NOMO-1 treated with DMSO at 0.1 percent for 48 hours (cell line): ENCODE data around the gene MANF.
"Not testable (repeated sequence)": the region's sequence is repeated elsewhere in the genome, so short reads cannot be mapped to it uniquely, and the experiment has no call there.

Experiments
- DNase-seq: peaks from one replicate; lab custom pipeline; 2025; ENCODE audit not compliant: unreplicated experiment; lab: John Stamatoyannopoulos, UW

MANF gene

DNA sequence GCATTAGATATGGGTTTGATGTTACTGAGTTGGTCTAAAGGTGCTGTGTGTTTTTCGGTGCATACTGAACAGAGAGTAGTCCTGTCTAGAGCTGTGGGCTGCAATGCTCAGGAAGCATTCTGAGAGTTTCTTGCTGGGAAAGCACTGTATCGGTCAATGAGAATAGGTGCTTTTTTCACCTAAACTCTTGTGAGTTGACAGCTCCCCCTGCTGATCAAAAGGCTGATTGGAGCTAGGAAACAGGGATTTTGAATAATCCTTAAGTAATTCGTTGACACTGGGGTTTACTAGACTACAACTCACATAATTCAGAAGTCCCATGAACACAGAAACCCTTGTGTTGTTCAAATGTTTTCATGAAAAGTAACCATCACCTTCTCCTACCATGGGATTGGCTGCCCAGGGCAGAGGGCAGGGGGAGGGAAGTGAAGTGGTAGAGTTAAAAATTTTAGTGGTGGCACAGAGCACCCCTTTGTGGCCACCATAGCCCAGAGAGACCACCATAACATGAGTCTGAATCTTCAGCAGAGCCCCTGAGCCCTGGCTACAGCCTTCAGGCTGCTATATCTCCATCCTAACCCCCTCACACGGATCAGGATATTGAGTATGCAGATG is 13.0 kb upstream of the MANF start:
- peak; percentile 47 for DNase-seq

DNA sequence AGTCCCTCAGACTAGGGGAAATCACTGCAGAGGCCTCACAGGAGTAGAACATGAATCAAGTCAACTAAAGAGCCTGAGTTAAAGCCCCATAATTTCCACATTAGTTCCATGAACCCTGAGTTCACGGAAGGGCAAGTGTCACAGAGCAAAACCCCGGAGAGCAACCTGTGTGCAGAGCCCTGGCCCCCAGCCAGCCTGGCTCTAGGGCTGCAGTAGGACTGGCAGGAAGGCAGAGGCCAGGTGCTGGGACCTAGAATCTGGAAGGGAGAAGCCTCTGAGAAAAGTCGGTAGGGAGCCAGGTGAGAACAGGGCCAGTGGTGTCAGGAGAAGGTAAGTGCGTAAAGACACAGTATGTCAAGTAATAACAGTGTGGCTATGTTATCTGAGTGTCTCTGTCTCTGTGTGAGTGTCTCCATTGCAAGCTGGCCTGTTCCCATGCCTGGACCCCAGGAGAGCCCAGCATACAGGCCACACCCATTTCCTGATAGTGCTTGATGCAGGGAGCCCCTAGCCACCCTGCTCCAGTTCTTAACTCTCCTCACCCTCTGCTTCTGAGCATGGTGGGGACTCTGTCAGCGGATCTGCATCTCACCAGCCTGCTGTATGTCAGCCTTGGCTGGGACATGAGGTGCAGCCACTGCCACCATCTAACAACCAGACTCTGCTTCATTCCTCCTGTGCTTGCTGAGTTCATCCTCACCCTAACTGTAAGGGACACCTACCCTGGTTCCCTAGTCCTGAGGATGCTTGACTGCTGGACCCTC is 11.3 kb upstream of the MANF start:
- DNase-seq, result no peak

DNA sequence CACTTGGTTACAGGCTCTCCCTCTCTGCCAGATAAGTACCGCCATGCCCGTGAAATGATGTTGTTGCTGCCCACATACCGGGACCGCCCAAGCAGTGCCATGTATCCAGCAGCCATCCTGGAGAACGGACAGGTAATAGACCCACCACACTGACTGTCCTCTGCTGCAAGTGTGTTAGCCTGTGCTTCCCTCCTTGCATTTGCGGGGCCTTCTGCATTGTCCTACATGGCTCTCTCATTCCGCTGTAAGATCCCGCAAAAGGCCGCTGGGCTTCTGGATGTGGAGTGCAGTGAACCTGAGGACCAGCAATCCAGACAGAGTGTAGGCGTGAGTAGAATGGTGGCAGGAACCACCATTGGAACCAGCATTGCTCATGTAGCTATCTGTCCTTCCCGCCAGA is 10.6 kb upstream of the MANF start:
- DNase-seq, result no peak

DNA sequence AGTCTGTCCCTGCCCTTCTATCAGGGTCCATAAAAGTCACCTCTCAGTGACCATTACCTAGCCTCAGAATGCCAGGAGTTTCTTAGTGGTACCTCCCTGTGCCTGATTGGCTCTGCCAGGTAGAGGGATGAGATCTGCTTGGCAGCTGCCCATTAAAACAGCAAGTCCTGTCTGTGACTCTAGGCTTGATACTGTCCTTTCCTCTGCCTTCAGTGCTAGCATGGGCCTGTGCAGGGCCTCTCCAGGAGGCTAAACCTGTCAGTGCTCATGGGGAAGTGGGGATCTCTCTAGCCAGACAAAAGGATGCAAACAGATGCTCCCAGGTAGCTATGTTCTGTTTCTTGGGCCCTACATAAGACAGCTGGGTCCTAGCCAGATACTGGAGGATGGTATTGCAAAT is 10.0 kb upstream of the MANF start:
- no peak for DNase-seq

DNA sequence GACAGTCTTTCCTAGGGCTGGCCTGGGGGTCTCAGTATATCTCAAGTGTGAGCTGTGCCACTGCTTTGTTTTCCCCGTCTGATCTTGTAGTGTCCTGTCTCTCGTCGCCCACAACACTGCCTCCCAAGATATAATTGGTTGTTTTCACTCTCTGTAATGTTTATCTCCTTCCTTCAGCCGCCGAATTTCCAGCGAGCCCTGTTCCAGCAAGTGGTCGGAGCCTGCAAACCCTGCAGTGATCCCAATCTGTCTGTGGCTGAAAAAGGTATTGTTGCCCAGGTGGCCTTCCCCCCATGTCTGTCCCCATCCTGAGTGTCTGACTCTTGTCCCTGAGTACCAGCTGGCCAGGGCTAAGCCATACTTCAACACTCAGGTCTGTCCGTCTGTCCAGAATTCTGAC is 9.5 kb upstream of the MANF start:
- no peak for DNase-seq

DNA sequence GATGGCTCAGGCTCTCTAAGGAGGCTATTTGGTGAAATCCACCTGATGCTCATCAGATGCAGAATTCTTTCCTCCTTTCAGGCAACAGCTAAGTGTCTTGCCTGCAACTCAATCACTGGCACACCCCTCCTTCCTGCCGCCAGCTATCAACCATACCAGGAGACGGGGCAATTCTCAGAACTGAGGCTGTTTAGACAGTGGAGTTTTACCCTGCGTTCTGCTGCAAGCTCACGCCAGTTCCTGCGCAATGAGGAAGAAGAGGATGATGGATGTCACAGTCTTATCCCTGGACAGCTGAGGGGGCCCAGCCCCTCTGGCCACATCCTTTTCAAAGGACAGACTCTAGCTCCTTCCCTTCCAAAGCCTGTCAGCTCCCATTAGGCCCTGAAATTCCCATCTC is 7.0 kb upstream of the MANF start:
- DNase-seq, result no peak

DNA sequence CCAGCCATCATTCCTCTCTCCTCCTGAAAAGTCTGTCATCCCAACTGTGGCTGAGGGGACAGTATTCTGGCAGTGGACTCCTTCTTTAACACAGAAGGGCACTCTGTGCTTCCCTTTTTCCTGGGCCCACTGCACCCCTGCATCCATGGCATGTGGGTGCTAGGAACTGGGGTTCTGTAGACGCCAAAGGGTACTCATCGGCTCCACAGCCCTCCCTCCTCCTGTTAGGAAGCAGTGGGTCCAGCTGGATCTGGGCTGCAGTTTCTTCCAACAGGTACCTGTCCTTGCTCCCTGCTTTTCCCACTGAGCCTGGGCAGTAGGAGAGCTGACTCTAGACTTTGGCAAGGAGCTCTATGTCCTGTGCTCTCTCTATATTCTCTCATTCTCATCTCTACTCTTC is 6.4 kb upstream of the MANF start:
- DNase-seq, result no peak

DNA sequence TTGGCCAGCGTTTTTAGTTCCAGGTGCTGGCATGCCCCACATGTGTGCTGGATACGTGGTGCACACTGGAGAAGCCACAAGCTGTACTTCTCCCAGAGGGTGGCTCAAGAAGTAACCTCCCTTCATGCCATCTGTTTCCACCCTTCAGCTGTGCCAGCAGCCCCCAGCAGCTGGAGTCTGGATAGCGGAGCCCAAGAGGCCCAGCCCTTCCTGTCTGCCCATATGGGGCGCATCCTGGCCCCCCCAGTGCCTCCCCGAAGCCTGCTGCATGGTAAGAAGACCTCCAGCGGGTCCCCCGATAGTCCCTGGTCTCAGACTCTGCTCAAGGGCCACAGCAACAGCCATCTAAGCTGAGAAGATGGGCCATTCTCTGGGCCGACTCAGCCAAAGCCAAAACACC is 5.8 kb upstream of the MANF start:
- DNase-seq, result no peak

DNA sequence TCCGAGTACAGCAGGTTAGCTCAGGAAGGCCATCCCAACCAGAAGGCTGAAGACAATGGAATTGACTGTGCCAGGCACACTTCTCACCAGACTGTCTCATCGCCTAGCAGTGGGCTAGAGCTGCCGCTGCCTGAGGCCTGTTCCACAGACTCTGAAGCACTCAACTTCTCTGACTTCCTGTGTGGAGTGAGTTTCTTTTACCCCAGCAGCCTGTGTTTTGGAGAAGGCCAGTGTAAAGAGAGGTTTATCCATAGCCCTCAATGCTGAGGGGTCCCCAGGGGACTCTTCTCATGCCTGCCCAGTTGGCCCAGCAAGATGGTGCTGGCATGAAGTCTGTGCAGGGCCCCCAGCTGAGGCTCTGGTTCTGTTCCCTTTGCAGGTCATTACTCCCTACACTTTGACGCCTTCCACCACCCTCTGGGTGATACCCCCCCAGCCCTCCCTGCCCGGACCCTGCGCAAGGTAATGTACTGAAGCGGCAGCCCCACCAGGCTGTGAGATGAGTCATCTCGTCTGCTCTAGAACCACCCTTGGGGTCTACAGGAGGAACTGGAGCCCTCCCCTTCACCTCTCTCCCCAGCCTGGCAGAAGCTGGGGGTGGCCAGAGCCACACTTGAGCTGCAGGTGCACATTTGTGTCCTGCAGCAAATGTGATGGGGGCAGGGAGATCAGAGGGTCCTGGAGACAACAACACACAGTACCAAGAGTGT is 5.2 kb upstream of the MANF start:
- DNase-seq, result no peak

DNA sequence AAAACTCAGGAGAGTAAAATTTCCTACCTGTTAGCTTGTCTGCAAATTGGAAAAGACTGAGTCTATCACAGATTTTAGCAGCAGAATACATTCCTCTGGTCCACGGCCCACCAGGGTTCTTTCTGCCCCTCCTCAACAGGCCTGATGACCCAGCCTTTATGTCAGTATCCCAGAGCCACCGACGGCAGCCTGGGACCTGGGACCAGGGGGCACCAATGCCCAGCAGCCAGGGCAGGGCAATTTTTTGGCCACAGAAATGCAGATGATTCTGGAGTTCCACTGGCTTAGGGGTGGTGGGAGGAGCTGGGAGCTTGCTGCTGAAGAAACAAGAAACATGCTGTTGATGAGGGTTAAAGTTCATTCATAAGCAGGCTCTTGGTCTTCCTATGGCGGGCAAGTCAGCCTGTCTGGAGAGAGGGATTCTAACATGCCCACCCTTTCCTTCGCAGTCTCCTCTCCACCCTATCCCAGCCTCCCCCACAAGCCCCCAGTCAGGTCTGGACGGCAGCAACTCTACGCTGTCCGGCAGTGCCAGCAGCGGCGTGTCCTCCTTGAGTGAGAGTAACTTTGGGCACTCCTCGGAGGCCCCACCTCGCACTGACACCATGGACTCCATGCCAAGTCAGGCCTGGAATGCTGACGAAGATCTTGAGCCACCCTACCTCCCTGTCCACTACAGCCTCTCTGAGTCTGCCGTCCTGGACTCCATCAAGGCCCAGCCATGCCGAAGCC is 4.3 kb upstream of the MANF start:
- DNase-seq, result no peak

DNA sequence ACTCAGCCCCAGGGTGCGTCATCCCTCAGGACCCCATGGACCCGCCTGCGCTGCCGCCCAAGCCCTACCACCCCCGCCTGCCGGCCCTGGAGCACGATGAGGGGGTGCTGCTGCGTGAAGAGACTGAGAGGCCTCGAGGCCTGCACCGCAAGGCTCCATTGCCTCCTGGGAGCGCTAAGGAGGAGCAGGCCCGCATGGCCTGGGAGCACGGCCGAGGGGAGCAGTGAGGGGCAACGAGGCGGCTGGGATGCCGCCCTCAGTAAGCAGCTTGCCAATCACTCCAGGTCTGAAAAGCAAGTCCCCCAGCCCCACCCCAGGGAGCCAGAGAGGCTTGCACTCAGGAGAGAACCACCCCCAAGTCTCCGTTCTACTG is 3.8 kb upstream of the MANF start:
- no peak for DNase-seq

DNA sequence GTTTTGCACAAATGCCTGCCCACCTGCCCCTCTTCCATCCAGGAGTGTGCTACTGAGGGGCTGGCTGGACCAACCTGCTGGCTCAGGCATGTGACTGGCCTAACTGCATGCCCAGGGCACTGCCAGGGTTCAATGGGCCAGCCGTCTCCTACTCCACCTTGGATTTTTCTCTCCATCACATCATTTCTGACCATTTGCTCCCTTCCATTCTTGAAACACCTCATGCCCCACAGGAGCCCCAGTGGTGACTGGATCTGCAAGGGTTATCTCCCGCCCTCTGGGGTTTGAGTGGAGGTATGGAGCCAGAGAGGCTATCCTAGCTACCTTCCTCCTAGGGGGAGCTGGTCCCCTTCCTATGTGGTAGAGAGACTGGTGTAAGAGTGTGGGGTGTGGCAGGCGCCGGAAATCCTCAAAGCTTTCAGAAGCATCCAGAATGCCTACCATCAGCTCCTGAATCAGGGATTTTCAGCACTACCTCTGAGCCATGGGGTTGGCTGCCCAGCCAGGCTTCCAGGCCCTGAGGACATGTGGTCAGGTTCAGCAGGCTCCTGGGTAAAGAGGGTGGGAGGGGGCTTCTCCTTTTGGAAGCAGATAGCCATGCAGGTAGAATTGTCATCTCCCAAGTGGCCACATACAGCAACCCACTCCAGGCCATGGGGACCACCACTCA is 2.9 kb upstream of the MANF start:
- DNase-seq, result no peak

DNA sequence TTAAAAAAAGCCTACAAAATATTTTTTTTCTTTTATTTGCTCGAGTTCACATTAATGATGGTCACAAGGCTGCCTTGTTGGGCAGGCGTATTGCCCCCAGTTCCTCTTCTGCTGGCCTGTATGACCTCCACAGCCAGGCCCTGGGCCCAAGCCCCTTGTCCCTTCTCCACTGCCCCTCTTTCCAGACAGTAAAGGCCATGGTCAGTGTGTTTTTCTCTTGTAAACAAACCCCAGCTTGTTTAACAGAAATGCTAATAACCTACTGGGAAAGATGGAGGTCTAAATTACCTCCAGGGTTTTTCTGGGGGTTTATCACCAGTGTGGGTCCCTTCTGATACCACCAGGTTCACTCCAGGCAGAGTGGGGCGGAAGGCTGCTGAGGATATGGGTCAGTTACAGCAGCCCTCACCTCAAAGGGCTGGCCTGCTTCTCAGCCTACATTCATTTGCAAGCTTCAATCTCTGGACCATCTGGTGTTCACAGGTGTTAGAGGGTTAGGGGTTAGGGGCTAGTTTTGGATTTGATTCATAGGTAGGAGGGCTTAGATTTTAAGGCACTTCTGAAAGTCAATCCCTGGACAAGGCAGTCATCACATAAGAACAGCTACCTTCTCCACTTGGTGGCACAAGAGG is 2.0 kb upstream of the MANF start:
- no peak for DNase-seq

DNA sequence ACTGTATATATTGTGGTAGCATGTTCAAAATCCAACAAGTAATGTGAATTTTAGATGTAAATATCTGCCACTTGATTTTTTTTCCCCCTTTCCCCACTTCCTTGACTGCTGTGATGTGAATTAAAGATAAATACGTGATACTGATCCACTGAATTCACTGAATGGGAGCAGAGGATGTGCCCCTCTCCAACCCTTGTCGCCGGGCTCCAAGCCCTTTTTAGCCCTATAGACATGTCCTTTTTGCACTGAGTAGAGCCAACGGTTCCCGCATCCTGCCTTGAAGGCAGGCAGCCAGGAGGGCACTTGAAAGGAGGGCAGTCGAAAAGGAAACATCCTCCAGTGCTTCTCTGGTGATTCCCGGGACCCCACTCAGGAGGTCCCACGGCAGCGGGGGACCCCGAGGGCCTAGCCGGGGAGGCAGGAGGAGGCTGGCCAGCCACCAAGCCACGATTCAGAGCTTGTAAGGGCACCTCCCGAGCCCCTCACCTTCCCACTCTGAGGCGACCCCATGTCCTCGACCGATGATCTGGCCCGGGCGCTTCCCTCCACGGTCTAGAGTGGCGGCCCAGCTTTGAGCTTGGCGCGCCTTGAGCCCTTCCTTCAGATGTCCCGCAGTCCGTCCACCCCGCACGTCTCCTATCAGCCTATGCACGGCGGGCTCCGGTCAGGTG is 901 bp upstream of the MANF start:
- no peak for DNase-seq

DNA sequence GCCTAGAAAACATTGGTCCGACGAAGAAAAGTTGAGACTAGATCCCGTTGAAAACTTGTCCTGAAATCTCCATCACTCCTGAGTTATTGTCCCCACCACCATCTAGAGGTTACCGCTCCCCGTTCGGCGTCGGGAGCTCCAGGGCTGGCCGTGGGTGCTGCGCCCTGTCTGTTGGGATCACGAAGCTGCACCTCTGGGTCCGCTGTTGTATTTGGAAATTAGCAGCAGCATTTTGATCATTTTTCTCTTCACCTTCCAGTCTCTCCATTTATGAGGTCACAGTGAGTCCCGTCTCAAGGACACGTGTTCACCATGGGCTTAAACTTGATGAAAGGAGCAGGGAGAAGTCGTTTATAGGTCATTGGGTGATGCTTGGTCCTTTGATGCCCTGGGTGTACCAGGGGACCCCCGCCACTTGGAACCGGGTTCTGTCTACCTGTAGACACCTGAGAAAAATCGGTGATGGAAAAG is 565 bp downstream of the MANF start:
- DNase-seq, result no peak

DNA sequence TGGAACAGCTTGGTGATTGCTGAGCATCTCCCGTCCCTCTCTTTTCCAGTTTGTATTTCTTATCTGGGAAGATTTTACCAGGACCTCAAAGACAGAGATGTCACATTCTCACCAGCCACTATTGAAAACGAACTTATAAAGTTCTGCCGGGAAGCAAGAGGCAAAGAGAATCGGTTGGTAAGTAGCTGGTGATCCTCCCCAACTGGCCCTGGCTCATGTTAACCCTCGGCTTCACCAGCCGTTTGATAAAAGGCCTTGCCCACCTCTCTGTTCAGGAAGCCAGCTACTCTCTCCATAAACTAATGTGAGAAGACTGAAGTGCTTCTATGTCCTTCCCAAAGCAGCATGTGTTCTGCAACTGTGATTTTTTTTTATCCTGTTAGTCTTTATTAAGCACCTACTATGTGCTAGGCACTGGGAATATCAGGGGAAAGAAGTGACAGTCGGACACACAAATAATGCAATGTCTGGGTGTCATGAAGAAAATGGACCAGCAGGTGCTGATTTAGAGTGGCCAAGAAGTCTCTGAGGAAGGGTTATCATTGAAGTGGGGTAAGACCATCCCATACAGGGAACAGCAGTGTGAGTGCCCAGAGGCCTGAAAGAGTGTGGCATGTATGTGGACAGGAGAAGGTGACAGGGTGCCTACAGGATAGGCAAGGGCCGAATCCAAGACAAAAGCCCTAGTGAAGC is 1.2 kb downstream of the MANF start:
- no peak for DNase-seq

DNA sequence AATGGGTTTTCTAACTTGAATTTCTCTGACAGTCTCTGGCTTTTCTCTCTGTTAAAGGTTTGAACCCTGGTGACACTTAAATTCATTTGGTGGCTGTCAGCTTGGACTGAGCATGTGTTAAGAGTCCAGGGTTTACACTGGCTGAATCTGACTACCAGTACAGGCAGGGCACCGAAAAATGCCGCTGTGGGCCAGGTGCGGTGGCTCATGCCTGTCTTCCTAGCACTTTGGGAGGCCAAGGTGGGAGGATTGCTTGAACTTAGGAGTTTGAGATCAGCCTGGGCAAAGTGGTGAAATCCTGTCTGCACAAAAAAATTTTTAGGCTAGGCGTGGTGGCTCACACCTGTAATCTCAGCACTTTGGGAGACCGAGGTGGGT is 1.8 kb downstream of the MANF start:
- DNase-seq, result no peak

DNA sequence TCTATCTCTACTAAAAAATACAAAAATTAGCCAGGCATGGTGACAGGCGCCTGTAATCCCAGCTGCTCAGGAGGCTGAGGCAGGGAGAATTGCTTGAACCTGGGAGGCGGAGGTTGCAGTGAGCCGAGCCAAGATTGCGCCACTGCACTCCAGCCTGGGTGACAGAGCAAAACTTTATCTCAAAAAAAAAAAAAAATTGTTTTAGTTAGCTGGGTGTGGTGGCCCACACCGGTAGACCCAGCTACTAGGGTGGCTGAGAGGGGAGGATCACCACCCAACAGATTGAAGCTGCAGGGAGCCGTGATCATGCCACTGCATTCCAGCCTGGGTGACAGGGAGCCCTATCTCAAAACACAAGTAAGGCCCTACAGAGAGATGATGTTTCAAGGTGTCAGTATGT is 2.2 kb downstream of the MANF start:
- DNase-seq, result not testable (repeated sequence)

DNA sequence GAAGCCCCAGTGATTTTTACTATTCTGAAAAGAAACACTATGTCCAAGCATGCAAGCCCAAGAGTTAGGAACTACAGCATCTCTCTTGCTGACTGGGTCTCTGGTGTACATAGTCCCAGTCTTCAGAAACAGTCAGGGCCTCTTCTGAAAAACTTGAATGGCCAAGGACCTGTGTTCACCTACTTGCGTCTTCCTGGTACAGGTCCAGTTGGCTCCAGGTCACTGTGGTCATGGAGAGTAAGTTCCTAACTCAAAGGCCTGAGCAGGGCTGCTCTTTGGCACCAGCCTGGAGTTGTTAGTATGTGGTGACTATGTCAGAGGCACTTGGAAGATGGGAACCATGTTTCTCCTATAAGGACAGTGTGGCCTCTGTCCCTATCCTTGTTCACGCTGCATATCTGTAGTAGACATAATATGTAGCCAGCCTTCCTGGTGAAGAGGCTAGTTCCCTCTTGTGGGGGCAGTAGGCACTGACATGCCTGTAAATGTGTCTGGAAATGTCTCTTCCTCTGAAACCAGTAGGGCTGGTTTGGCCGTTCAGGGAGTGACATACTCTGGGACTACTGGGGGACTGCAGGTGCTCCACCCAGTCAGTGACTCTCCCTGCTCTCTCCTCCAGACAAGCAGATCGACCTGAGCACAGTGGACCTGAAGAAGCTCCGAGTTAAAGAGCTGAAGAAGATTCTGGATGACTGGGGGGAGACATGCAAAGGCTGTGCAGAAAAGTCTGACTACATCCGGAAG is 3.4 kb downstream of the MANF start:
- no peak for DNase-seq
